ENCODE measurements around the gene EFCAB5.
"Not testable (repeated sequence)": the region's sequence is repeated elsewhere in the genome, so short reads cannot be mapped to it uniquely, and the experiment has no call there.

Gene EFCAB5

GRCh38 chr17:30005709-30006320 lies 64.4 kb downstream of the EFCAB5 start:
- H3K4me3 Mint-ChIP-seq, result no peak overlapping the region
- intact Hi-C loops (cut with micrococcal nuclease), result no loop called here
- H3K27me3 Mint-ChIP-seq, result no peaks in the 10 kb centered on the region
- no peaks in the 10 kb centered on the region for H3K4me1 Mint-ChIP-seq (ENCODE audit: low read depth)
- H3K9me3 Mint-ChIP-seq, result no peaks in the 10 kb centered on the region
- no peaks in the 10 kb centered on the region for H3K36me3 Mint-ChIP-seq (ENCODE audit: low read depth)
- H3K27ac Mint-ChIP-seq, result no peak overlapping the region

GRCh38 chr17:30011934-30012333 lies 70.5 kb downstream of the EFCAB5 start:
- intact Hi-C loops (cut with micrococcal nuclease), result loop anchor here (10.0 kb wide), 1 partner anchor 77 kb away; the partner anchor contains the start of gene SSH2
- not testable (repeated sequence) for H3K27me3 Mint-ChIP-seq, H3K4me3 Mint-ChIP-seq

GRCh38 chr17:30021708-30022317 lies 80.4 kb downstream of the EFCAB5 start:
- Mint-ChIP-seq H3K27ac (no peak overlapping the region), H3K27me3 (peaks cover 2% of the 10 kb centered on the region), H3K4me1 (ENCODE audit: low read depth) (no peaks in the 10 kb centered on the region), H3K36me3 (ENCODE audit: low read depth) (no peaks in the 10 kb centered on the region), H3K4me3 (no peak overlapping the region), H3K9me3 (no peaks in the 10 kb centered on the region)
- intact Hi-C loops (cut with micrococcal nuclease), result loop anchor here (1.0 to 5.0 kb wide), 2 partner anchors 215 to 385 kb away; no protein-coding TSS in a partner anchor

More at GRCh38 chr17:30011934-30012333, 70.5 kb downstream of the EFCAB5 start:
- not testable (repeated sequence) for H3K27ac Mint-ChIP-seq; H3K4me1 Mint-ChIP-seq (ENCODE audit: low read depth); H3K36me3 Mint-ChIP-seq (ENCODE audit: low read depth)
- peaks cover 11% of the 10 kb centered on the region for H3K9me3 Mint-ChIP-seq

- intact Hi-C loops (cut with micrococcal nuclease); H3K4me3 Mint-ChIP-seq; H3K27me3 Mint-ChIP-seq; H3K4me1 Mint-ChIP-seq (ENCODE audit: low read depth); H3K36me3 Mint-ChIP-seq (ENCODE audit: low read depth); H3K27ac Mint-ChIP-seq; H3K9me3 Mint-ChIP-seq: not testable (repeated sequence)
Measured at GRCh38 chr17:30025325-30025724, 83.9 kb downstream of the EFCAB5 start.

- Mint-ChIP-seq H3K4me3 (no peak overlapping the region), H3K36me3 (ENCODE audit: low read depth) (no peaks in the 10 kb centered on the region), H3K9me3 (no peaks in the 10 kb centered on the region), H3K27me3 (peaks cover 1% of the 10 kb centered on the region), H3K27ac (no peak overlapping the region), H3K4me1 (ENCODE audit: low read depth) (no peaks in the 10 kb centered on the region)
- intact Hi-C loops (cut with micrococcal nuclease), result no loop called here
Measured at GRCh38 chr17:30027676-30028075, 86.2 kb downstream of the EFCAB5 start.

GRCh38 chr17:30031214-30031869 lies 89.9 kb downstream of the EFCAB5 start:
- intact Hi-C loops (cut with micrococcal nuclease), result no loop called here
- Mint-ChIP-seq H3K27ac (no peak overlapping the region), H3K4me3 (no peak overlapping the region), H3K27me3 (no peaks in the 10 kb centered on the region), H3K9me3 (no peaks in the 10 kb centered on the region), H3K4me1 (ENCODE audit: low read depth) (no peaks in the 10 kb centered on the region), H3K36me3 (ENCODE audit: low read depth) (no peaks in the 10 kb centered on the region)

- Mint-ChIP-seq H3K4me3 (no peak overlapping the region), H3K27ac (no peak overlapping the region), H3K9me3 (no peaks in the 10 kb centered on the region), H3K36me3 (ENCODE audit: low read depth) (no peaks in the 10 kb centered on the region), H3K4me1 (ENCODE audit: low read depth) (peaks cover 8% of the 10 kb centered on the region), H3K27me3 (no peaks in the 10 kb centered on the region)
- intact Hi-C loops (cut with micrococcal nuclease), result no loop called here
Measured at GRCh38 chr17:30035369-30035768, 93.9 kb downstream of the EFCAB5 start.

GRCh38 chr17:30040719-30041518 lies 99.5 kb downstream of the EFCAB5 start:
- H3K27ac Mint-ChIP-seq, result peak overlapping the region; percentile 21
- peaks cover 11% of the 10 kb centered on the region for H3K9me3 Mint-ChIP-seq
- not testable (repeated sequence) for H3K27me3 Mint-ChIP-seq

GRCh38 chr17:30041551-30041950 lies 100.1 kb downstream of the EFCAB5 start:
- Mint-ChIP-seq H3K4me1 (ENCODE audit: low read depth) (peaks cover 22% of the 10 kb centered on the region), H3K36me3 (ENCODE audit: low read depth) (peaks cover 6% of the 10 kb centered on the region), H3K27me3 (no peaks in the 10 kb centered on the region), H3K4me3 (no peak overlapping the region), H3K27ac (no peak overlapping the region), H3K9me3 (peaks cover 11% of the 10 kb centered on the region)
- intact Hi-C loops (cut with micrococcal nuclease), result no loop called here

More at GRCh38 chr17:30040719-30041518, 99.5 kb downstream of the EFCAB5 start:
- H3K4me3 Mint-ChIP-seq; H3K36me3 Mint-ChIP-seq (ENCODE audit: low read depth); intact Hi-C loops (cut with micrococcal nuclease): not testable (repeated sequence)
- H3K4me1 Mint-ChIP-seq (ENCODE audit: low read depth), result peaks cover 22% of the 10 kb centered on the region

GRCh38 chr17:30062372-30062771 lies 120.9 kb downstream of the EFCAB5 start:
- Mint-ChIP-seq H3K9me3 (peaks cover 40% of the 10 kb centered on the region), H3K4me1 (ENCODE audit: low read depth) (no peaks in the 10 kb centered on the region), H3K27ac (no peak overlapping the region), H3K4me3 (no peak overlapping the region), H3K36me3 (ENCODE audit: low read depth) (peaks cover 6% of the 10 kb centered on the region), H3K27me3 (peaks cover 3% of the 10 kb centered on the region)
- intact Hi-C loops (cut with micrococcal nuclease), result no loop called here

GRCh38 chr17:30064738-30065137 lies 123.3 kb downstream of the EFCAB5 start:
- H3K4me3 Mint-ChIP-seq, result no peak overlapping the region
- intact Hi-C loops (cut with micrococcal nuclease), result no loop called here
- peaks cover 6% of the 10 kb centered on the region for H3K36me3 Mint-ChIP-seq (ENCODE audit: low read depth)
- H3K4me1 Mint-ChIP-seq (ENCODE audit: low read depth), result no peaks in the 10 kb centered on the region
- peaks cover 3% of the 10 kb centered on the region for H3K27me3 Mint-ChIP-seq
- H3K27ac Mint-ChIP-seq, result no peak overlapping the region
- H3K9me3 Mint-ChIP-seq, result peaks cover 40% of the 10 kb centered on the region

GRCh38 chr17:30068465-30068864 lies 127.0 kb downstream of the EFCAB5 start:
- peaks cover 6% of the 10 kb centered on the region for H3K36me3 Mint-ChIP-seq (ENCODE audit: low read depth)
- H3K4me3 Mint-ChIP-seq, result no peak overlapping the region
- no peaks in the 10 kb centered on the region for H3K4me1 Mint-ChIP-seq (ENCODE audit: low read depth)
- no peak overlapping the region for H3K27ac Mint-ChIP-seq
- peaks cover 35% of the 10 kb centered on the region for H3K9me3 Mint-ChIP-seq
- peaks cover 3% of the 10 kb centered on the region for H3K27me3 Mint-ChIP-seq
- intact Hi-C loops (cut with micrococcal nuclease), result no loop called here

GRCh38 chr17:30074254-30074653 lies 132.8 kb downstream of the EFCAB5 start:
- H3K4me1 Mint-ChIP-seq (ENCODE audit: low read depth), result no peaks in the 10 kb centered on the region
- no peak overlapping the region for H3K27ac Mint-ChIP-seq
- intact Hi-C loops (cut with micrococcal nuclease), result no loop called here
- no peaks in the 10 kb centered on the region for H3K9me3 Mint-ChIP-seq
- no peak overlapping the region for H3K4me3 Mint-ChIP-seq
- H3K27me3 Mint-ChIP-seq, result no peaks in the 10 kb centered on the region
- no peaks in the 10 kb centered on the region for H3K36me3 Mint-ChIP-seq (ENCODE audit: low read depth)

GRCh38 chr17:30074730-30075129 lies 133.3 kb downstream of the EFCAB5 start:
- intact Hi-C loops (cut with micrococcal nuclease), result no loop called here
- Mint-ChIP-seq H3K9me3 (no peaks in the 10 kb centered on the region), H3K4me1 (ENCODE audit: low read depth) (no peaks in the 10 kb centered on the region)

More at GRCh38 chr17:30074730-30075129, 133.3 kb downstream of the EFCAB5 start:
- Mint-ChIP-seq H3K36me3 (ENCODE audit: low read depth) (no peaks in the 10 kb centered on the region), H3K4me3 (no peak overlapping the region), H3K27me3 (no peaks in the 10 kb centered on the region), H3K27ac (no peak overlapping the region)
